Osteocyte (in vitro differentiated cells): ENCODE results near the gene SLC38A3. TPM values are rescaled to one million over a fixed set of nuclear protein-coding genes. Genes with fewer than 3 reads are reported as not detected.

Experiments
- DNase-seq: peaks from one replicate; pipeline ENCODE4 v3.0.0; 2021; ENCODE audit warnings: mixed read lengths; ENCODE audit not compliant: unreplicated experiment; ENCODE audit errors: extremely low spot score
- H3K27ac Mint-ChIP-seq: one replicate; pipeline ENCODE4 v1.8.0; 2021; ENCODE audit warnings: mild to moderate bottlenecking, mixed read lengths; ENCODE audit not compliant: unreplicated experiment
- H3K27me3 Mint-ChIP-seq: one replicate; pipeline ENCODE4 v1.8.0; 2021; ENCODE audit warnings: mixed read lengths; ENCODE audit not compliant: unreplicated experiment
- H3K36me3 Mint-ChIP-seq: one replicate; pipeline ENCODE4 v1.8.0; 2021; ENCODE audit warnings: mixed read lengths; ENCODE audit not compliant: unreplicated experiment
- H3K4me1 Mint-ChIP-seq: one replicate; pipeline ENCODE4 v1.8.0; 2021; ENCODE audit warnings: mixed read lengths; ENCODE audit not compliant: unreplicated experiment
- H3K4me3 Mint-ChIP-seq: one replicate; pipeline ENCODE4 v1.8.0; 2021; ENCODE audit warnings: mild to moderate bottlenecking, moderate library complexity, mixed read lengths; ENCODE audit not compliant: unreplicated experiment
- H3K9me3 Mint-ChIP-seq: one replicate; pipeline ENCODE4 v1.8.0; 2021; ENCODE audit warnings: mixed read lengths; ENCODE audit not compliant: unreplicated experiment
- total RNA-seq: library from RNA; stranded (reverse); gene quantifications from 2 replicates; pipeline ENCODE4 v1.2.1, GENCODE V29; 2021
- TF ChIP-seq, protein P1 (sequence below): fragments of 200-600 bp; sonication (generic); IDR thresholded peaks from 2 replicates; pipeline ENCODE4 v1.5.0; 2021; ENCODE audit warnings: antibody characterized with exemption, mild to moderate bottlenecking, moderate library complexity

Gene SLC38A3
- total RNA-seq, 1 donor from 2014 or later: 3.9 TPM

DNA sequence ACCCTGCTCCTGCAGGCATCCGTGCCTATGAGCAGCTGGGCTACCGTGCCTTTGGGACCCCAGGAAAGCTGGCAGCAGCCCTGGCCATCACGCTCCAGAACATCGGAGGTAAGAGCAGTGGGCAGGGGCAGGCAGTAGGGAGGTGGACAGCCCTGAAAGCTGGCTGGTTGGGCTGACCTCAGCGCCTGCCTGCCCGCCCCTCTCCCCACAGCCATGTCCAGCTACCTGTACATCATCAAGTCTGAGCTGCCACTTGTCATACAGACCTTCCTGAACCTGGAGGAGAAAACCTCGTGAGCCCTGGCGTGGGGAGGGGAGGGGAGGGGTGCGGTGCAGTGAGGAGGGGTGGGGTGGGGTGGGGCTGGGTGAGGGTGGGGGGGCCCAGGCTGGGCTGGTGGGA, 10.5 kb downstream of the SLC38A3 start:
- no peaks in the 10 kb centered on the region for H3K36me3 Mint-ChIP-seq

DNA sequence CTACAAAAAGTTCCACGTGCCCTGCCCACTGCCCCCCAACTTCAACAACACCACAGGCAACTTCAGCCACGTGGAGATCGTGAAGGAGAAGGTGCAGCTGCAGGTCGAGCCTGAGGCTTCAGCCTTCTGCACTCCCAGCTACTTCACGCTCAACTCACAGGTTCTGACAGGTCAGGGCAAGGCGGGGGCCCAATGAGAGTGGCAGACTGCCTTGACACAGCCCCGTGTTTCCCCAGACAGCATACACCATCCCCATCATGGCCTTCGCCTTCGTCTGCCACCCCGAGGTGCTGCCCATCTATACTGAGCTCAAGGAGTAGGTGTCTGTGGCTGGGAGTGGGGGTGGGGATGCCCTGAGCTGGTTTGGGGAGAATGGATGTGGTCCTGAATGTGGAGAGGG, 12.6 kb downstream of the SLC38A3 start:
- Mint-ChIP-seq H3K4me3 (no peak overlapping the region), H3K27me3 (no peaks in the 10 kb centered on the region), H3K4me1 (no peaks in the 10 kb centered on the region), H3K36me3 (no peaks in the 10 kb centered on the region), H3K9me3 (no peaks in the 10 kb centered on the region), H3K27ac (no peak overlapping the region)
- no peak for DNase-seq
- TF ChIP-seq, protein P1, sequence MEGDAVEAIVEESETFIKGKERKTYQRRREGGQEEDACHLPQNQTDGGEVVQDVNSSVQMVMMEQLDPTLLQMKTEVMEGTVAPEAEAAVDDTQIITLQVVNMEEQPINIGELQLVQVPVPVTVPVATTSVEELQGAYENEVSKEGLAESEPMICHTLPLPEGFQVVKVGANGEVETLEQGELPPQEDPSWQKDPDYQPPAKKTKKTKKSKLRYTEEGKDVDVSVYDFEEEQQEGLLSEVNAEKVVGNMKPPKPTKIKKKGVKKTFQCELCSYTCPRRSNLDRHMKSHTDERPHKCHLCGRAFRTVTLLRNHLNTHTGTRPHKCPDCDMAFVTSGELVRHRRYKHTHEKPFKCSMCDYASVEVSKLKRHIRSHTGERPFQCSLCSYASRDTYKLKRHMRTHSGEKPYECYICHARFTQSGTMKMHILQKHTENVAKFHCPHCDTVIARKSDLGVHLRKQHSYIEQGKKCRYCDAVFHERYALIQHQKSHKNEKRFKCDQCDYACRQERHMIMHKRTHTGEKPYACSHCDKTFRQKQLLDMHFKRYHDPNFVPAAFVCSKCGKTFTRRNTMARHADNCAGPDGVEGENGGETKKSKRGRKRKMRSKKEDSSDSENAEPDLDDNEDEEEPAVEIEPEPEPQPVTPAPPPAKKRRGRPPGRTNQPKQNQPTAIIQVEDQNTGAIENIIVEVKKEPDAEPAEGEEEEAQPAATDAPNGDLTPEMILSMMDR: no peak

More for the DNA sequence above, 10.5 kb downstream of the SLC38A3 start:
- DNase-seq: no peak
- H3K4me3 Mint-ChIP-seq: no peak overlapping the region
- peaks cover 7% of the 10 kb centered on the region for H3K4me1 Mint-ChIP-seq
- no peak overlapping the region for H3K27ac Mint-ChIP-seq
- TF ChIP-seq, protein P1: no peak
- H3K9me3 Mint-ChIP-seq: no peaks in the 10 kb centered on the region
- H3K27me3 Mint-ChIP-seq: no peaks in the 10 kb centered on the region

DNA sequence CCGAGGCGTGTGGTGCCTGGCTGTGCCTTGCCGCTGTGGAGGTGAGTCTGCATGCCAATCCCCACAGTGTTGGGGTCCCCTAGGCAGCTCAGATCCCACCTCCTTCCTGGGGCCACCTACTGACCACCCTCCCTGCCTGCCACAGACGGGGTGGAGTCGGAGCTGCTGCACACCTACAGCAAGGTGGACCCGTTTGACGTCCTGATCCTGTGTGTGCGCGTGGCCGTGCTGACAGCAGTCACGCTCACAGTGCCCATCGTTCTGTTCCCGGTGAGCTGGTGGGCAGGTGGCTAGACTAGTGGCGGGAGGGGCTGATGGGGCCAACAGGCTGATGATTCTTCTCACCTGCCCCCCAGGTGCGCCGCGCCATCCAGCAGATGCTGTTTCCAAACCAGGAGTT, 13.4 kb downstream of the SLC38A3 start:
- H3K4me1 Mint-ChIP-seq: no peaks in the 10 kb centered on the region
- H3K27me3 Mint-ChIP-seq: no peaks in the 10 kb centered on the region
- TF ChIP-seq, protein P1: no peak
- H3K36me3 Mint-ChIP-seq: no peaks in the 10 kb centered on the region
- no peak overlapping the region for H3K27ac Mint-ChIP-seq
- H3K4me3 Mint-ChIP-seq: no peak overlapping the region
- no peaks in the 10 kb centered on the region for H3K9me3 Mint-ChIP-seq
- no peak for DNase-seq

DNA sequence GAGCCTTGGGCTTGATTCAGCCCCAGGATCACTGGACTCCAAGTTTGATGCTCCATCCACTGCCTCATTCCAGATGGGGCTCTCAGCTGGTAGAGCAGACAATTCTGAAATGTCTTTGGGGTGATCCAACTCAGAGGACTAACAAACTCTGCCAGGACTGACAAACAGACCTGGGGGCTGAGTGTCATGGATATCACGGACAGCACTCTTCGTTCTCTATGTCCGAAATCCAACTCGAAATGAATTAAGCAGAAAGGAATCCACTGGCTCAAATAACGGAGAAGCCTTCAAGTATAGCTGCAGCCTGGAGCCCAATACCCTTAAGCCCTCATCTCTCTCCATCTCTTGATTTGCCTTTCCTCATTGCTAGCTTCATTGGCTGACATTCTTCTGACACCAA, 14.2 kb downstream of the SLC38A3 start:
- H3K27ac Mint-ChIP-seq: no peak overlapping the region
- no peaks in the 10 kb centered on the region for H3K9me3 Mint-ChIP-seq
- no peaks in the 10 kb centered on the region for H3K4me1 Mint-ChIP-seq
- H3K4me3 Mint-ChIP-seq: no peak overlapping the region
- TF ChIP-seq, protein P1: no peak
- no peaks in the 10 kb centered on the region for H3K36me3 Mint-ChIP-seq
- no peak for DNase-seq
- peaks cover 3% of the 10 kb centered on the region for H3K27me3 Mint-ChIP-seq

DNA sequence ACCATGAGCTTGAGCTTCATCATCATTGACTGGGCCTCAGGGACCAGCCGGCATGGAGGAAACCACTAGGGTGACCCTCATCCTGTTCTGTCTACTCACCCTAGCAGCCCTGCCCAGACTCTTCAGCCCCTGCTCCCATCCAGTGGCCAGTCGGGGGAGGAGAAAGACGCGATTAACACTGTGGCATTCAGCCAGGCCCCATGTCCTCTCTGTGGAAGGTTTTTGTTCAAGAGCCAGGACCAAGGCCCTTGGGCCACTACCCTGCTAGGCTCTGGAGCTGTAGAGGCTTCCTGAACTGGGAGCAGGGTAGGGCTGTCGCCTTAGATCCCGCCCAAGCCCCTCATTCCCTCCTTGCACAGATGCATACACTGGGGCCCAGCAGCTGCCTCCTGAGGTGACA, 15.0 kb downstream of the SLC38A3 start:
- no peak overlapping the region for H3K27ac Mint-ChIP-seq

More for the DNA sequence above, 15.0 kb downstream of the SLC38A3 start:
- DNase-seq: no peak
- Mint-ChIP-seq H3K36me3 (no peaks in the 10 kb centered on the region), H3K27me3 (peaks cover 7% of the 10 kb centered on the region), H3K9me3 (no peaks in the 10 kb centered on the region), H3K4me3 (no peak overlapping the region), H3K4me1 (no peaks in the 10 kb centered on the region)
- TF ChIP-seq, protein P1: no peak
